Measurements from ENCODE around the gene RFX7.

GRCh38 chr15:56199038-56199437, 44.6 kb downstream of the RFX7 start:
- TF ChIP-seq KDM1A (IDR thresholded peaks at IDR 0.05; ENCODE audit: borderline replicate concordance, low read length) (no peak), CTCF (IDR thresholded peaks at IDR 0.05; ENCODE audit: control extremely low read depth in 1 of 3, insufficient read depth in 1 of 3, low read depth in 1 of 3, low read length in 3 of 3) (no peak), POLR2A (IDR thresholded peaks at IDR 0.05; ENCODE audit: control extremely low read depth in 1 of 2, low read depth in 2 of 2, low read length in 2 of 2) (no peak), TAF1 (IDR thresholded peaks at IDR 0.05; ENCODE audit: low read depth, low read length) (no peak), EGR1 (IDR thresholded peaks at IDR 0.05; ENCODE audit: borderline replicate concordance, low read depth, low read length) (no peak), SP1 (IDR thresholded peaks at IDR 0.05; ENCODE audit: low read depth, low read length) (no peak), TBP (IDR thresholded peaks at IDR 0.05; ENCODE audit: low read depth, low read length) (no peak), CHD2 (IDR thresholded peaks at IDR 0.05; ENCODE audit: low read length) (no peak), POLR2AphosphoS5 (IDR thresholded peaks at IDR 0.05; ENCODE audit: low read depth, low read length) (no peak)

All from H1 (cell line).